HG03469 (cell line): ENCODE results near the gene CSNK1D.

Experiments
- ATAC-seq: cut with Tn5 transposase; IDR thresholded peaks from one replicate; pipeline ENCODE4 v1.9.1; 2021; ENCODE audit warnings: mild to moderate bottlenecking, moderate library complexity, moderate number of reproducible peaks; ENCODE audit not compliant: unreplicated experiment

The CSNK1D gene

DNA sequence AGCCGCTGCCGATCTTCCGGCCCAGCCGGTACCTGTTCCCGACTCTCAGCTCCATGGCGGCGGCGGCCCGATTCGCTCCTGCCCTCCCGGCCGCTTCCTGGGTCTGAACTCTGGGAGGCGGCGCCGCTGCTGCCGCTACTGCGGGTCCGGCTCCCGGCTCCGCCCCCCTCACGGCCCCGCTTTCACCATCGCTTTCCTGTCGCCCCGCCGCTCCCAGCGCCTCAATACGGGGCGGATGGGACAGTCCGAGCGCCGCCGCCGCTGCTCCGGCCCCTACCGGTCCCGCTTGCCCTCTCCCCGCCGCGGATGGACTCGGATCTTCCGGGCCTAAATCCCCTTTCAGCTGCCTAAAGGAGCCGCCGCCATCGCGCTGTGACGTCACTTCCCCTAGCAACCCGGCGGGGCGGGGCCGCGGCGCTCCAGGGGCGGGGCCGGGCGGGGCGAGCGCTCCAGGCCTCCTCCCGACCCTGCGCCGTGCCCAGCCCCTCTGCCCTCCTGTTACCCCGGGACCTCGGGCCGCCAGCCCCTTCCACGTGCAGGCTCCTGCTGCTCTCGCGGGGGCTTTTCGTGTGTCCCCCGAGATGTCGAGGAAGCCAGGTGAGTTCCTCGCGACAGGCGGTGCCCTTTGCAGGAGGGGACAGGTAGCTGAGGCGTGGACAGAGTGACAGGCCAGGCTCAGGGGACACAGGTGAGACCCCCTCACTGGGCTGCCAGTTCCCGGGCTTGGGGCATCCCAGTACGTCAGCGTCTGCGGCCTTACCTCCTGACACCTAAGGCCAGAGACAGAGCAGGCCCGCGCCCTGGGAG, at the start of gene CSNK1D:
CSNK1D (minus strand) TSS at position 374 of the 807 bp plus-strand sequence; CDS start at position 55, 319 bp downstream.
- no peak for ATAC-seq

DNA sequence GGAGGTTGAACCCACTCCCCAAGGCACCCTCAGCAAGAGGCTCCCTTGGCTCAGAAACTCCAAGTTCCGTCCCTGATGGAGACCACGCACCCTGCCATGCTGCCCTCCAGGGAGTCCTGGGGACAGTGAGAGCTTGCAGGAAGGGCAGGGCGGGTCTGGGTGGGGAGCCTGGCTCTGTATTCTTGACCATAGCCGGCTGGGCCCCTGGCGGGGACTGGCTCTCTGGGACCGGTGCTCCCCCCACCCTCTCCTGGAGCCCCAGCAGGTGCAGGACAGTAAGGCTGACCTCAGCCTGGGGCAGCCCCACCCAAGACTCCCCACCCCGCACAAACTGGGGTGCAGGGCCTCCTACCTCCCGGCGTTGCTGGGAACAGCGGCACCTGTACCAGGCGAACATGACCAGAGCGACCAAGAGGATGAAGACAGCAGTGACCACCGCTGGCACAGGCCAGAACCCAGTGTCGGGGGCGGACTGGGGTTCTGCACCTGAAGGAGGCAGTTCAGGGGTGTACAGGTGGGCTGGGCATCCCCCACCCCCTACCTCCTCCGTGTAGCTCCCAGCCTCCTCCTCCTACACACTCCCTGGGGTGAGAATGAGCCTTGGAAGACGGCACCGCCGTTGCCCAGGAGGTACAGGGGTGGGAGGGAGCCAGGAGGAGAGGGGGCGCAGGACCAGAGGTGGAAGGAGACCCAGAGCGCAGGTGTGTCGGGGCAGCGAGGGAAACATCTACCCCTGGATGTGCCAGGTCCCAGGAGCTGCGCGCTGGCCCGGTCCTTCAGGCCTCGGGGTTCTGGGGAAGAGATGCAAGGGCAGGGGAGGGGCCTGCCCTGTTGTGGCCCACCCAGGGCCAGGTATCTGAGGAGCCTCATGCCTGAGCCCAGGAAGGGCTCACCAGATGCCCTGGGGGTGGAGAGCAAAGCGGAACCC, 49.3 kb upstream of the CSNK1D start:
- no peak for ATAC-seq

DNA sequence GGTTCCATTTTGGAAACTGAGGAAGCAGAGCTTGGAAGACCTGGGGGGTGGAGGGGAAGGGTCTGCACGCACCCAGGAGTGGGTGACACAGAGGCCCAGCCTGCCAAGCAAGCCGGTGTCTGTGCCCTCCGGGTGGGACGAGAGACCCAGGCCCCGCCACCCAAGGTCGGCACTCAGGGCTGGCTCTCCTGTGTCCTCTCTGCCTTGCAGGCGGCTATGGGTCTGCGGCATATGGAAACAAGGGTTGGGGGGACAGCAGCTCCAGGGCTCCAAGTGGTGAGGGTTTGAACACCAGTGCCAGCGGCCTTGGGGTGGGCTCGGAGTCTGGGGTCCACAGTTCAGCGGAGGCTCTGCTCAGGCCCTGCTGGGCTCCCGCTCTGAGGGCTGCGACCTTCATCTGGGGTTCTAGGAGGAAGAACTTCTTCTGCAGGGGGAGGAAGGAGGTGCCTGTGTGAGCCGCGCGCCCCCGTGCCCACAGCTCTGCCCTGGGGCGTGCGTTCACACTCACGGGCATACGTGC, 48.5 kb upstream of the CSNK1D start:
- no peak for ATAC-seq

DNA sequence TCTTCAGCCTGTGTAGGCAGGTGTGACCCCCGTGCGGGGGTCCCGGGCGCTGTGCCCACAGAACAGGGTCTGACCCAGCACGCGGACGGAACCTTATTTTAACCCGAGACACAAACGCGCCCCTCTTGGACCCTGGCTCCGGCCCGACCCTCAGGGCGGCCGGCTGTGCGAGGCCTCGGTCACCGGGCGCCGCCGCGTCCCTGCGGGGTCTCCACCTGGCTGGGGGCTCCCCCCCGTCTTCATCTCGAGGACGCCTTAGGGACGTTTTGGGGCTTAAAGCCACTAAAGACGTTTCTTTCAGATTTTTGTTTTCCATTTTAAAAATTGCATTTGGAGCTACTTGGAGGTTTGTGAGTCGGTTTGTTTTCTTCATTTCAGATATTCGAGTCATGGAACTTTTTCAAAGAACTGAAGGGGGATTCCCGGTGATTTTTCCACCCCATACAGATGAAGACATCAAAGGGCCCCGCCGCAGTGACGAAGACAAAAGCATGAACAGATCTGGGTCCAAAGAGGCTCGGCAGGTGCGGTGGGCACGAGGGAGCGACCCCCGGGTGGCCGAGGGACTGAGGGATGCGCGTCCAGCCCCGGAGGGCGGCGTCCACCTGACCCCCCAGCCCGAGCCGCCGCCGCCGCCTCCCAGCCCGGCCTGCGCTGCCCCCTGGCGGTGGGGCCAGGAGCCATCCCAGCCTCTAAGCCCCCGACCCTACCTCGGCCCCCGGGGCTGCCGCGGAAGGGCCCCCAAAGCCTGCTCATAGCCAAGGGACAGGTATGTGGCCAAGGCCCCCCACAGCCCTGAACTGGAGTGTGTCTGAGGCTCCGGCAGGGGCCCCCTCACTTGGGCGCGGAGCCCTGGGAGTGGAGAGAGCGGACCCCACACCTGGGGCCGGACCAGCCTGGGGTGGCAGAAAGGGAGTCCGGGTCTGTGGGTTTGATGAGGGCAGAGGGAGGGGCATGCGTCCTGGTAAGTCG, 47.7 kb upstream of the CSNK1D start:
- ATAC-seq: no peak

DNA sequence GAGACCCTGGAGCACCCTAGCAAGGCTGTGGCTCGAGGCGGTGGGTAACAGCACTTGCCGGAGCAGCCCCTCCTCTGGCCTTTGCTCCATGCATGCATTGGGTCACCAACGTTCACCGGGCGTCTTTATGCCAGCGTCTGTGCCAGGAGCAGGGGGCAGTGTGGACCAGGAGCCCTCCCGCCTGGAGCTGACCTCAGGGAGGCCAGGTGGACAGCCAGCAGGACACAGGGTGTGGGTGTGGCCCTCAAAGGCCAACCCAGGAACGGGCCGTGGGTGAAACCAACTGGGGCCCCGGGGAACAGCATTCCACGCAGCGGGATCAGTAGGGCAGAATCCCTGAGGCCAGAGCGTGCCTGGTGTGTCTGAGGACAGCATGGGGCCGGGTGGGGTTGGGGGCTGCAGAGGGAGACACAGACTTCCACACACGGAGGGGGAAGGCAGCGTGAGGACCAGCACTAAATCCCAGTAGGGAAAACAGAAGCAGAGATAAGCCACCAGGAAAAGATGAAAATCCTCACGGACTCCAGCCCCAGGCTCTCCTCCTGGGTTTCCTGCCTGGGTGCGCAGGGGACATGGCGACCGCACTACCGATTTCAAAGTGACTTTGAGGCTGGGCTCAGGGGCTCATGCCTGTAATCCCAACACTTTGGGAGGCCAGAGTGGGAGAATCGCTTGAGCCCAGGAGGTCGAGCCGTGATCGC, 46.8 kb upstream of the CSNK1D start:
- ATAC-seq: no peak

DNA sequence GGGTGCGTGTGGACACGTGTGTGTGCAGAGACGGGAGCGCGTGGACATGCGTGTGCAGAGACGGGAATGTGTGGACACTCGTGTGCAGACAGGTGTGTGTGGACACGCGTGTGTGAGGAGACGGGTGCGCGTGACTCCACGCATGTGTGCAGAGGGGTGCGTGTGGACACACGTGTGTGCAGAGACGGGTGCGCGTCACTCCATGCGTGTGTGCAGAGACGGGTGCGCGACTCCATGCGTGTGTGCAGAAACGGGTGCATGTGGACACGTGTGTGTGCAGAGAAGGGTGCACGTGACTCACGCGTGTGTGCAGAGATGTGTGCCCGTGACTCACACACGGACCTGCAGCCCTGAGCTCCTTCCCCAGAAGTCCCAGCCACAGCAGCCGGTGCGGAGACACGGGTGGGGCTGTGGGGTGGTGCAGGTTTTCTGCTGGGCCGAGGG, 46.1 kb upstream of the CSNK1D start:
- ATAC-seq: no peak

DNA sequence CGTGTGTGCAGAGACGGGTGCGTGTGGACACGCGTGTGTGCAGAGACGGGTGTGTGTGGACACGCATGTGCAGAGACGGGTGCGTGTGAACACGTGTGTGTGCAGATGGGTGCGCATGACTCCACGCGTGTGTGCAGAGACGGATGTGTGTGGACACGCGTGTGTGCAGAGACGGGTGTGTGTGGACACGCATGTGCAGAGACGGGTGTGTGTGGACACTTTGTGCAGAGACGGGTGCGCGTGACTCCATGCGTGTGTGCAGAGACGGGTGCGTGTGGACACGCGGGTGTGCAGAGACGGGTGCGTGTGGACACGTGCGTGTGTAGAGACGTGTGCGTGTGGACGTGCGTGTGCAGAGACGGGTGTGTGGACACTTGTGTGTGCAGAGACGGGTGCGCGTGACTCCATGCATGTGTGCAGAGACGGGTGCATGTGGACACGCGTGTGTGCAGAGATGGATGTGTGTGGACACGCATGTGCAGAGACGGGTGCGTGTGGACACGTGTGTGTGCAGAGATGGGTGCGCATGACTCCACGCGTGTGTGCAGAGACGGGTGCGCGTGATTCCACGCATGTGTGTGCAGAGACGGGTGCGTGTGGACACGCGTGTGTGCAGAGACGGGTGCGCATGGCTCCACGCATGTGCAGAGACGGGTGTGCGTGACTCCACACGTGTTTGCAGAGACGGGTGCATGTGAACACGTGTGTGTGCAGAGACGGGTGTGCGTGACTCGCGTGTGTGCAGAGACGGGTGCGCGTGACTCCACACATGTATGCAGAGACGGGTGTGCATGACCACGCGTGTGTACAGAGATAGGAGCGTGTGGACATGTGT, 45.5 kb upstream of the CSNK1D start:
- no peak for ATAC-seq

DNA sequence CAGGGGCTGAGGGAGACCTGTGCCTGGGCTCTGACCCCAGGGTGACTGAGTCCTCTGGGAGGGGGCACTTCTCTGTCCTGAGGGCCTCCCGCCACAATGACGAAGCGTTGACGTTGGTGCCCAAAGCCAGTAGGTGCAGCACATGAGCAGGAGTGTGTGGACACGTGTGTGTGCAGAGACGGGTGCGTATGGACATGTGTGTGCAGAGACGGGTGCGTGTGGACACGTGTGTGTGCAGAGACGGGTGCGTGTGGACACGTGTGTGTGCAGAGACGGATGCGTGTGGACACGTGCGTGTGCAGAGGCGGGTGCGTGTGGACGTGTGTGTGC, 44.6 kb upstream of the CSNK1D start:
- no peak for ATAC-seq

DNA sequence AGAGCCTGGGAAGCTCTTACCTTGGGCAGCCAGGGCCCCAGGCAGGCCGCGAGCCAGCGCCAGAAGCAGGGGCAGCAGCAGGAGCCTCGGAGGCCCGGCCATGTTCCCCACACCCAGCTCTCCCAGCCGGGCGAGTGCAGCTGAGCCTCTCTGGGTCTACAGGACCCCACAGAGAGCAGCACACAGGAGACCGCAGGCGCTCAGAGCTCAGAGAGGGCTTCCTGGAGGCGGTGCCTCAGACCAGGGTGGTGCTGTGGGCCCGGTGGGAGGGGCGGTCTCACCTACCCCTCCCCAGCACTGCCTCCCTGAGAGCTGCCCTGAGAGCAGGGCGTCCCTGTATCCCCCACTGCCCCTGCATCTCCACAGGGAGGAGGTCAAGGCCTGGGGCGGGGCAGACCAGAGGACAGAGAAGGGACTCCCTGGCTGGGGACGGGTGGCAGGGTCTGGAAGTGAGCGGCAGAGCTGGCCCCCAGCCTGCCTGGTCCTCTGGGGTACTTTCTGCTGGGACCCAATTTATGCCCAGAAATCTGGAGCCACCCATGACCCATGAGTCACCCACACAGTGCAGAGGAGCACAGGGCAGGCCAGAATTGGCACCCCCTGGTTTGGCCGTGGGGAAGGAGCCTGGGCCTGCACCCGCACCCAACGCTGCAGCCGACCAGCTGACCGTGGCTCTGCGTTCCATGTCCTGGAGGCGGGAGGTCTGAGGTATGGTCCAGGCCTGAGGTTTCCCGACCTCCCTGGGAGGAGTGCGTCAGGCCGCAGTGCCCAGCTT, 44.1 kb upstream of the CSNK1D start, which contains the start of gene CD7:
CD7 (minus strand) TSS at position 215 of the 775 bp plus-strand sequence; CDS start at position 102, 113 bp downstream.
- no peak for ATAC-seq

DNA sequence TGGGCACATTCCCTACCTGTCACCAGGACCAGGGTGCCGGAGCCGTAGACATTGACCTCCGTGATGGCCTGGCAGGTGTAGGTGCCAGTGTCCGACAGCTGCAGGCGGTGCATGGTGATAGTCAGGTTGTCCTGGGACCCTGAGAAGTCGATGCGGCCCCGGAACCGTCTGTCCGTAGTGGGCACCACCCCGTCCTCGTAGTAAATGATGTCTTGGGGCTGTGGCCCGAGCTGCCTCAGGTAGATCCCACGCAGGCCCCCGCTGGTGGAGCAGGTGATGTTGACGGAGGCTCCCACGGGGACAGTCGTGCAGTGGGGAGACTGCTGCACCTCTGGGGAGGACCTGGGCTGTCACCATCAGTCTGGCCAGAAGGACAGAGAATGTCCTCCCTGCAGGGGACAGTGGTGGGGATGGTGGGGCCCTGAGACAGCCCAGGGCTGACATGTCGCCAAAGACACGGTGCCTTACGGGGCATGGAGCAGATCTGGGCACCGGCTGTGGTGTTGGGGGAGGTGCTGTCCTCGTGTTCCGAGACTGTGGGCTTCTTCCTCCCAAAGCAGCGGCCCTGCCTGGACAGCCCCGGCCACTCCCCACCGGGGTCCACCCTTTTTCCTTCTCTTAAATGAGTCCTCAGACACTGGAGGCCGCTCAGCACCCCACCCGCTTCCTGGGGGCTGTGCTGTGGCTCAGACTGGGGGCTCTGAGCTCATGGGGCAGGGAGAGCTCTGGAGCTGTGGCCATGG, 43.3 kb upstream of the CSNK1D start:
- ATAC-seq: no peak

DNA sequence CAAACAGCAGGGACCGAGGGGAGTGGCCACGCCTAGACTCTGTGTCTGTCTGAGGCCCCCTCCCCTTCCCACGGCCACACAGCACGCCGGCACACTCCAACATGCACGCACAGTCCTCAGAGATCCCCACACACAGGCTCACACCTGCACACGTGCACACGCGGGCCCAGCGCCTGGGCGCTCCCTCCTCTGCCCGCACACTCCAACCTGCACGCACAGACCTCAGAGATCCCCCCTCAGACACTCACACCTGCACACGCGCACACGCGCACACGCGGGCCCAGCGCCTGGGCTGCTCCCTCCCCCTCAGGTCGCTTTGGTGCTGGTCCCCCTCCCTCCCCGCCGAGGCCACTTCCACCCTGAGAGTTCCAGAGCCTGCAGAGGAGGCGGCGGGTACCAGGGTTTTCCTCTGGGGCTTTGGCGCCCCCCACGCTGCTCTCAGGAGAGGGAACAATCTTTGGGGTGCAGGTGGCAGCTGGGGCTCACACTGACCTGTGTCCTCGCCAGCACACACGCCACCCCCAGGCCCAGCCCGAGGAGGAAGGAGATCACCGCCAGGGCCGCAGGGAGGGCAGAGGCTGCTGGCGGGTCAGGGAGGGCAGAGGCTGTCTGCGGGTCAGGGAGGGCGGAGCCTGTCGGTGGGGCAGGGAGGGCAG, 42.3 kb upstream of the CSNK1D start:
- ATAC-seq: no peak

DNA sequence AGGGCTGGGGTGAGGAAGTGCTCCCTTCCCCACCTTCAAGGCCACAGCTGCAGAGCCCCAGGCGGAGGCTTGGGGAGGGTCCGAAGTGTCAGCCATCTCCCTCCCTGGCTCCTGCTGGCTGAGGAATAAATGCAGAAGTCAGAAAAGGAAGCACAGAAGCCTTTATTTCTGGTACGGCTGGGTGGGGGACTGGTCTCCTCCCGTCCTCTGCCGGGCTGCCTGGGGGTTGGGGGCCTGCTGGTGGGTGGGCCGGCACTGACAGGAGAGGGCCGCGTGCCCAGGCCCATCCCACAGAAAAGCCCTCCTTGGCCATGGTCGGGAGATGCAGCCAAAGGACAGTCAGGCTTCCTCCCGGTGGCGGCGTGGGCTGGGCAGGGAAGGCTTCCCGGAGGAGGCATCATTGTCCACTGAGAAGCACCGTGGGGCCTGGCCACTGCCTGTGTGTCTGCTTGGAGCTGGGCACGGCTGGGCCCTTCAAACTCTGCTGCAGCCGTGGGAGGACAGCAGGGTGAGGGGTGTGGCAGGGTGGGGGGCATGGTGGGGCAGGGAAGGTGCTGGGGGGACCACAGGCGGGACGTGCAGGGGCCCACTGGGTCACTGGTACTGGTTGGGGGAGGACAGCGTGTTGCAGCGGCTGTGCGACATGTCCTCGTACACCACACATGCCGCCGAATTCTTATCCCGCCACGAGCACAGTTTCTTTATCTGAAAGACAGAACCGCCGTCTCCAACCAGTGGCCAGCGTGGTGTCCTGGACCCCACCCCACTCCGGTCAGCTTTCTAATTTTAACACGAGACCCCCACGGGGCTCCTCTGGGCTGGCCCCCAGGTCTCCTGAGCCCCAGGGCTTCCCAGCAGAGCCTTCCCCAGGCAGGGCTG, 41.5 kb upstream of the CSNK1D start:
- ATAC-seq: no peak

DNA sequence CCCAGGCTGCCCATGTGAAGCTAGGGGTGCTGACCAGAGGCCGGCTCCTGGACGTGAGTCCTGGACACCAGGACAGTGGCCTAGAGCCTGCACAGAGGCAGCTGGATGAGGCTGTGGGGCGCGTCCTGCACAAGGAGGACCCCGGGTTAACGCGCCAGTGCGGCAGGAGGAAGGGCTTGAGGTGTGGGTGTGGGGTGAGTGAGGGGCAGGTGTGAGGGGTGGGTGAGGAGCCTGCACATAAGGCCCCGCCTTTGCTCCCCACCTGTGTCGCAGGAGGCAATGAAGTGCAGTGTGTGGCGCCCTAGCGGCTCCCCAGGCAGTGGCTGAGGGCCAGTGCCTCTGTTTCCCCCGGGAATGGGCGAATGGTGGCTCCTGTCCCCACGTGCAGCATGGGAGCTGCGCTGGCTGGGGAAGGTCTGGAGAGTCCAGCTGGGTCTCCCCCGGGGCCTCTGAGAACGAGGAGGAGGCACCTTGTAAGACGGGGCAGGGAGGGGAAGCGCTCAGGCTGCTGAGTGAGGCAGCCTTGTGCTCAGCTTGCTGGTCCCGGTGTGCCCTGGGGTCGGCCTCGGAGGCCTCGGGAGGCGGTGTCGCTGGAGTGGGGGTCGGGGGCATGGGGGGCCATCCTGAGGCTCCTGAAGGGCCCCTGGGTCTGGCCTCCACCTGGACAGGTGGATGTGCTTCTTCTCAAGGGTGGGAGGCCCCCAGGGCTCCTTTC, 40.7 kb upstream of the CSNK1D start:
- ATAC-seq: no peak

DNA sequence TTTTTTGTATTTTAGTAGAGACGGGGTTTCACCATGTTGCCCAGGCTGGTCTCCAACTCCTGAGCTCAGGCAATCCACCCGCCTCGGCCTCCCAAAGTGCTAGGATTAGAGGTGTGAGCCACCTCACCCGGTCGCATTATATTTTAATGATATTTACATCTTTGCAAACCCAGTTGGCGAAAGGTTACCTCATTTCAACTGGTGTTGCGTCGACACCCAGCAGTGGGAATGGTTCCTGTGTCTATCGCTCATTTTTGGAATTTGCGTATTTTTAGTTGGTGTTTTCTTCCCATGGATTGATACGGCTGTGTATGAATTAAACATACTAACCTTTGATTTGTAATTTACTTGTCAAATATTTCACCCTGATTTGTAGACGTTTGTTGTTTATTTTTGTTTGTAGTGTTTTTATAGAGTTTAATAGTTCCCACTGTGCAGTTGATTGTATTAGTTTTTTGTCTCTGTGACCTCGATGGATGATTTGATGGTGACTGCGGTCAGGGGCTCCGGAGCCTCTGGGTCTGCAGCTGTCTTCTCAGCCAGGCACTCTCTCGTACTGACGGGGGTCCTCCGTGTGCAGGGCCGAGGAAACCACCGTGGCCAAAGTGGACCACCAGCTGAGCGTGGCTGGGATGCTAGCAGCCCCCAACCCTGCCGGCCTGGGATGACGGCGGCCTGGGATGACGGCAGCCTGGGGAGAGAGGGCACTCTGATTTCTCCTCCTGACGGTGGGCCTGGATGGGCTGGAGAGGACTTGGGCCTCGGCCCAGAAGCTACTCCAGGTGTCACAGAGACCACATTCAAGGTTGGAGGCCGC, 39.9 kb upstream of the CSNK1D start:
- no peak for ATAC-seq
